Neural progenitor cell (in vitro differentiated cells): ENCODE data around the gene DRAXIN. TPM values are rescaled to one million over a fixed set of nuclear protein-coding genes. Genes with fewer than 3 reads are reported as not detected.

Experiments used
- DNase-seq: peaks from one replicate; pipeline ENCODE4 v3.0.0-alpha.2; 2016; ENCODE audit warnings: low spot score
- H2AFZ ChIP-seq: fragments of 200-600 bp; sonication (generic); replicated peaks from 2 replicates; pipeline ENCODE4 v1.6.1; 2016; ENCODE audit warnings: antibody characterized with exemption
- H3F3A ChIP-seq: fragments of 200-600 bp; sonication (generic); 2 replicates; pipeline ENCODE4 v1.6.1; 2016; ENCODE audit warnings: antibody characterized with exemption, low read depth
- H3K27ac ChIP-seq: fragments of 200-600 bp; sonication (generic); 2 replicates; pipeline ENCODE4 v1.5.1; 2016; ENCODE audit warnings: mild to moderate bottlenecking
- H3K27me3 ChIP-seq: fragments of 200-600 bp; sonication (generic); 2 replicates; pipeline ENCODE4 v1.6.1; 2016; ENCODE audit warnings: mild to moderate bottlenecking, moderate library complexity
- H3K36me3 ChIP-seq: fragments of 200-600 bp; sonication (generic); 2 replicates; pipeline ENCODE4 v1.5.1; 2016
- H3K4me1 ChIP-seq: fragments of 200-600 bp; sonication (generic); 2 replicates; pipeline ENCODE4 v1.6.1; 2016; ENCODE audit warnings: mixed run types
- H3K4me2 ChIP-seq: fragments of 200-600 bp; sonication (generic); 2 replicates; pipeline ENCODE4 v1.6.1; 2016
- H3K4me3 ChIP-seq: fragments of 200-600 bp; sonication (generic); 2 replicates; pipeline ENCODE4 v1.5.1; 2016
- H3K79me2 ChIP-seq: fragments of 200-600 bp; sonication (generic); 2 replicates; pipeline ENCODE4 v1.6.1; 2016; ENCODE audit warnings: low read depth
- H3K9ac ChIP-seq: fragments of 200-600 bp; sonication (generic); 2 replicates; pipeline ENCODE4 v1.6.1; 2016
- H3K9me3 ChIP-seq: fragments of 200-600 bp; sonication (generic); 2 replicates; pipeline ENCODE4 v1.5.1; 2016; ENCODE audit warnings: low read depth
- H4K20me1 ChIP-seq: fragments of 200-600 bp; sonication (generic); 2 replicates; pipeline ENCODE4 v1.6.1; 2016; ENCODE audit warnings: low read depth
- H3K27ac Mint-ChIP-seq: 3 replicates; pipeline ENCODE4 v1.8.0; 2021; ENCODE audit warnings: mixed read lengths
- H3K27me3 Mint-ChIP-seq: 2 replicates; pipeline ENCODE4 v1.8.0; 2022; ENCODE audit warnings: low read depth, mild to moderate bottlenecking, inconsistent platforms, moderate library complexity, mixed read lengths; ENCODE audit not compliant: insufficient read depth
- H3K36me3 Mint-ChIP-seq: 3 replicates; pipeline ENCODE4 v1.8.0; 2021; ENCODE audit warnings: mixed read lengths
- H3K4me1 Mint-ChIP-seq: 3 replicates; pipeline ENCODE4 v1.8.0; 2021; ENCODE audit warnings: mixed read lengths
- H3K4me3 Mint-ChIP-seq: 3 replicates; pipeline ENCODE4 v1.8.0; 2021; ENCODE audit warnings: mild to moderate bottlenecking, moderate library complexity, mixed read lengths
- H3K9me3 Mint-ChIP-seq: 3 replicates; pipeline ENCODE4 v1.8.0; 2020; ENCODE audit warnings: mixed read lengths
- CTCF ChIP-seq: fragments of 200-600 bp; sonication (generic); IDR thresholded peaks from 2 replicates; pipeline ENCODE4 v1.5.1; 2017; ENCODE audit warnings: antibody characterized with exemption, mild to moderate bottlenecking
- EZH2 ChIP-seq: fragments of 200-600 bp; sonication (generic); IDR thresholded peaks from 2 replicates; pipeline ENCODE4 v1.6.1; 2017; ENCODE audit warnings: antibody characterized with exemption, mild to moderate bottlenecking, moderate library complexity
- EZH2phosphoT487 ChIP-seq: fragments of 200-600 bp; sonication (generic); IDR thresholded peaks from 2 replicates; pipeline ENCODE4 v1.6.1; 2017; ENCODE audit warnings: antibody characterized with exemption
- total RNA-seq: library from RNA; depleted of rRNA; stranded (reverse); fragments of >200 nt; gene quantifications from 2 replicates; pipeline ENCODE4 v1.2.3, GENCODE V29; 2015; ENCODE audit warnings: low replicate concordance

The DRAXIN gene
- total RNA-seq, 1 donor from 2014 or later = 27.1 TPM

DNA sequence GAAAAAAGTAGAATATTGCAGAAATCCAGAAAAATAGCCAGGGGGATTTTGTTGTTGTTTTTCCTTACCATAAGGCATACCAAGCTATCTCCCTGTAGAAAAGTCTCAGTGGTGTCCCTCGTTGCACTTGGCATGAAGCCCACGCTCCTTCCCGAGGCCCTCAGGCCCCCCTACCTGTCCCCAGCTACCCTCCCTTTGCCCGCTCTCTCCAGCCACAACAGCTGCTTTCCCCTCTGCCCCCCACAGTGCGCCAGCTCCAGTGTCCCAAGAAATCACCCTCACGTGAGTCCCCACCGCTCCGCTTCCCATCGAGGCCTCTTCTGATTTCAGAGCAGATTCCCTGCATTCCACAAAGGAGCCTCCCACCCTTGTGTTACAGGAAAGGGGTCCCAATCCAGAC lies 52.8 kb downstream of the DRAXIN start:
- DNase-seq = no peak
- Mint-ChIP-seq H3K27ac (peak overlapping the region; percentile 30), H3K36me3 (peaks cover 7% of the 10 kb centered on the region)

DNA sequence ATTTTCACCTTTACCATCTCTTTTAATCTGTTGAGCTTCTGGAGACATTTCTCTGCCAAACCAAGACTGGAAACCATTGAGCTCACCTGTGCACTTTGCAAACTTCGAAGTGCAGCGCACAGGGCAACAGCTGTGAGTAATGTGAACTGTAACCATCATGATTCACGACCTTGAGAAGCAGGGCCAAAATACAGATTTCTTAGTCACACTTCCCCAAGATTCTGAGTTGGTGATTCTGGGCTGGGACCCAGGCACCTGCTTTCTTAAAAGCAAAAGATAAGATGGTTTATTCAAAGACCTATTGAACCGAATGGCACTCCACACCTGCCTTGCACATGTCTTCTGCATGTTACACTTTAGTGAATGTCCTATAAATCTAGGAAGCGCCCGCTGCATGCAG lies 54.6 kb downstream of the DRAXIN start:
- no peak for TF ChIP-seq CTCF
- TF ChIP-seq EZH2phosphoT487 = no peak
- no peak for TF ChIP-seq EZH2
- Histone ChIP-seq H2AFZ (no peak overlapping the region), H3K36me3 (no peaks in the 10 kb centered on the region), H3K79me2 (no peaks in the 10 kb centered on the region), H3K9ac (no peak overlapping the region), H3K27ac (no peak overlapping the region), H3K4me1 (no peaks in the 10 kb centered on the region), H3K9me3 (no peaks in the 10 kb centered on the region), H4K20me1 (no peaks in the 10 kb centered on the region), H3K27me3 (no peaks in the 10 kb centered on the region), H3F3A (peaks cover 4% of the 10 kb centered on the region), H3K4me2 (no peak overlapping the region), H3K4me3 (no peak overlapping the region)
- DNase-seq = no peak
- Mint-ChIP-seq H3K27me3 (no peaks in the 10 kb centered on the region), H3K9me3 (no peaks in the 10 kb centered on the region), H3K27ac (no peak overlapping the region), H3K4me3 (no peak overlapping the region), H3K4me1 (no peaks in the 10 kb centered on the region), H3K36me3 (peaks cover 7% of the 10 kb centered on the region)

More for the DNA sequence above, 52.8 kb downstream of the DRAXIN start:
- Mint-ChIP-seq H3K27me3 (no peaks in the 10 kb centered on the region), H3K9me3 (no peaks in the 10 kb centered on the region), H3K4me3 (no peak overlapping the region), H3K4me1 (peaks cover 12% of the 10 kb centered on the region)
- Histone ChIP-seq H3K9me3 (no peaks in the 10 kb centered on the region), H3K4me1 (peaks cover 6% of the 10 kb centered on the region), H3K36me3 (no peaks in the 10 kb centered on the region), H2AFZ (no peak overlapping the region), H3K27ac (no peak overlapping the region), H3K79me2 (no peaks in the 10 kb centered on the region), H3K27me3 (no peaks in the 10 kb centered on the region), H3K9ac (no peak overlapping the region), H3F3A (peaks cover 4% of the 10 kb centered on the region), H3K4me2 (no peak overlapping the region), H3K4me3 (no peak overlapping the region), H4K20me1 (no peaks in the 10 kb centered on the region)
- TF ChIP-seq EZH2 (no peak), CTCF (no peak), EZH2phosphoT487 (no peak)

GRCh38 chr1:11746795-11747487 lies 55.4 kb downstream of the DRAXIN start:
- Histone ChIP-seq H3K79me2 (no peaks in the 10 kb centered on the region), H3K4me1 (no peaks in the 10 kb centered on the region), H3F3A (peaks cover 4% of the 10 kb centered on the region), H3K4me3 (no peak overlapping the region), H3K9me3 (no peaks in the 10 kb centered on the region), H3K27me3 (no peaks in the 10 kb centered on the region), H3K27ac (no peak overlapping the region), H2AFZ (no peak overlapping the region), H3K4me2 (no peak overlapping the region), H3K36me3 (no peaks in the 10 kb centered on the region), H3K9ac (no peak overlapping the region), H4K20me1 (no peaks in the 10 kb centered on the region)
- H3K4me3 Mint-ChIP-seq = peak overlapping the region; percentile 26
- DNase-seq = no peak
- peaks cover 5% of the 10 kb centered on the region for H3K4me1 Mint-ChIP-seq
- peak overlapping the region; percentile 28 for H3K27ac Mint-ChIP-seq
- H3K9me3 Mint-ChIP-seq = no peaks in the 10 kb centered on the region
- H3K27me3 Mint-ChIP-seq = no peaks in the 10 kb centered on the region
- H3K36me3 Mint-ChIP-seq = peaks cover 7% of the 10 kb centered on the region
- TF ChIP-seq EZH2 (no peak), CTCF (no peak), EZH2phosphoT487 (no peak)
